A549 (cell line): Measurements from ENCODE around the gene CNKSR2. TPM values are rescaled to one million over a fixed set of nuclear protein-coding genes. Genes with fewer than 3 reads are reported as not detected.

ENCODE experiments used
- ATAC-seq, 2 experiments: fragments of 200-7000 bp in 1 of 2; fragments of >200 bp in 1 of 2; cut with Nextera tagmentation in 1 of 2; cut with Tn5 transposase in 1 of 2; 3 replicates each; pipeline versions ENCODE4 v1.8.0 to v1.9.1; 2018 to 2020; ENCODE audit warnings: mild to moderate bottlenecking in 1 of 2, moderate library complexity in 1 of 2
- CTCF ChIA-PET: fragments of 300-600 bp; sonication (Branson Sonifier 250); formaldehyde crosslinking; extraction: SDS; loops from one replicate; lab custom pipeline; 2021; ENCODE audit warnings: antibody characterized with exemption, inconsistent platforms; lab: Yijun Ruan, JAX
- POLR2A ChIA-PET: fragments of 350-600 bp; formaldehyde crosslinking; extraction: SDS; loops from one replicate; lab custom pipeline; 2021; ENCODE audit warnings: antibody characterized with exemption, inconsistent platforms; lab: Yijun Ruan, JAX
- DNase-seq, 2 experiments: peaks; one replicate each; pipeline versions ENCODE4 v3.0.0 to v3.0.0-alpha.2; 2011 to 2016; ENCODE audit warnings: low read depth in 1 of 2, low spot score in 1 of 2
- FAIRE-seq: peaks from 2 replicates; lab custom pipeline; 2011; peaks lifted over from hg19 to GRCh38; lab: Jason Lieb, UNC
- H3K27ac ChIP-seq, 2 experiments: fragments of >200 bp; sonication (Bioruptor Twin); formaldehyde crosslinking; 3 replicates each; pipeline ENCODE4 v1.5.1; 2016 to 2017
- H3K4me1 ChIP-seq: fragments of >200 bp; sonication (Bioruptor Twin); formaldehyde crosslinking; 3 replicates; pipeline ENCODE4 v1.6.1; 2016
- H3K4me2 ChIP-seq: fragments of >200 bp; sonication (Bioruptor Twin); formaldehyde crosslinking; 3 replicates; pipeline ENCODE4 v1.6.1; 2016
- H3K4me3 ChIP-seq: fragments of >200 bp; sonication (Bioruptor Twin); formaldehyde crosslinking; 3 replicates; pipeline ENCODE4 v1.5.1; 2016
- H3K9me3 ChIP-seq: fragments of >200 bp; sonication (Bioruptor Twin); formaldehyde crosslinking; 3 replicates; pipeline ENCODE4 v1.6.1; 2016
- BCL3 ChIP-seq: fragments of >200 bp; sonication (Bioruptor Twin); formaldehyde crosslinking; IDR thresholded peaks from 3 replicates; pipeline ENCODE4 v1.6.1; 2016
- CBX2 ChIP-seq: fragments of 200-600 bp; sonication (generic); IDR thresholded peaks from 2 replicates; pipeline ENCODE4 v1.6.1; 2016; ENCODE audit warnings: low read depth, mild to moderate bottlenecking, borderline replicate concordance
- CBX8 ChIP-seq: fragments of 200-600 bp; sonication (generic); IDR thresholded peaks from 2 replicates; pipeline ENCODE4 v1.6.1; 2016
- CHD4 ChIP-seq: fragments of 200-600 bp; sonication (generic); IDR thresholded peaks from 2 replicates; pipeline ENCODE4 v1.6.1; 2016; ENCODE audit warnings: antibody characterized with exemption, mild to moderate bottlenecking, borderline replicate concordance
- E2F6 ChIP-seq: IDR thresholded peaks from 2 replicates; pipeline ENCODE4 v1.6.1; 2012; ENCODE audit warnings: low read depth, borderline replicate concordance
- EHMT2 ChIP-seq: fragments of 200-600 bp; sonication (generic); IDR thresholded peaks from 2 replicates; pipeline ENCODE4 v1.6.1; 2016; ENCODE audit warnings: antibody characterized with exemption, low read depth, mild to moderate bottlenecking, moderate library complexity
- EP300 ChIP-seq, 2 experiments: fragments of >200 bp; sonication (Bioruptor Twin); formaldehyde crosslinking; IDR thresholded peaks; 2 replicates in 1 of 2; 3 replicates in 1 of 2; pipeline ENCODE4 v1.6.1; 2016 to 2017
- ESRRA ChIP-seq: fragments of 150-350 bp; IDR thresholded peaks from 2 replicates; pipeline ENCODE4 v1.6.1; 2014; ENCODE audit warnings: mild to moderate bottlenecking, low read length, borderline replicate concordance
- FOSB ChIP-seq: fragments of 250-450 bp; sonication (Bioruptor Pico); IDR thresholded peaks from 2 replicates; pipeline ENCODE4 v1.5.0; 2020; ENCODE audit warnings: mild to moderate bottlenecking, moderate library complexity
- GATA3 ChIP-seq: IDR thresholded peaks from 2 replicates; pipeline ENCODE4 v1.6.1; 2012; ENCODE audit warnings: borderline replicate concordance
- HDAC2 ChIP-seq: fragments of 200-600 bp; sonication (generic); IDR thresholded peaks from 2 replicates; pipeline ENCODE4 v1.6.1; 2016
- HOXA7 ChIP-seq: fragments of 250-450 bp; sonication (Bioruptor Pico); IDR thresholded peaks from 2 replicates; pipeline ENCODE4 v1.5.0; 2020; ENCODE audit warnings: mild to moderate bottlenecking, moderate library complexity
- HOXB5 ChIP-seq: fragments of 250-450 bp; sonication (Bioruptor Pico); IDR thresholded peaks from 2 replicates; pipeline ENCODE4 v1.5.0; 2020; ENCODE audit warnings: mild to moderate bottlenecking, moderate library complexity
- KDM1A ChIP-seq: fragments of 200-600 bp; sonication (generic); IDR thresholded peaks from 2 replicates; pipeline ENCODE4 v1.6.1; 2016; ENCODE audit warnings: low read depth, mild to moderate bottlenecking
- MAFK ChIP-seq: fragments of 450-650 bp; IDR thresholded peaks from 2 replicates; pipeline ENCODE4 v1.6.1; 2014; ENCODE audit not compliant: partially characterized antibody
- PHF8 ChIP-seq: fragments of 200-600 bp; sonication (generic); IDR thresholded peaks from 2 replicates; pipeline ENCODE4 v1.6.1; 2016; ENCODE audit warnings: low read depth, mild to moderate bottlenecking, antibody characterized with exemption, moderate library complexity, borderline replicate concordance
- POLR2AphosphoS2 ChIP-seq: conservative IDR thresholded peaks from 2 replicates; pipeline ENCODE4 v1.6.1; 2012; ENCODE audit warnings: low read length, improper control_type of control experiment, inconsistent platforms
- RCOR1 ChIP-seq: fragments of 150-350 bp; IDR thresholded peaks from 2 replicates; pipeline ENCODE4 v1.6.1; 2014; ENCODE audit warnings: antibody characterized with exemption, low read length, low read depth
- RNF2 ChIP-seq: fragments of 200-600 bp; sonication (generic); IDR thresholded peaks from 2 replicates; pipeline ENCODE4 v1.6.1; 2016; ENCODE audit warnings: low read depth, mild to moderate bottlenecking, antibody characterized with exemption, moderate library complexity, borderline replicate concordance
- SMC3 ChIP-seq: fragments of >200 bp; sonication (Bioruptor Twin); formaldehyde crosslinking; IDR thresholded peaks from 3 replicates; pipeline ENCODE4 v1.6.1; 2018; ENCODE audit warnings: inconsistent platforms
- USF2 ChIP-seq: fragments of 450-650 bp; IDR thresholded peaks from 2 replicates; pipeline ENCODE4 v1.6.1; 2014; ENCODE audit warnings: antibody characterized with exemption
- ZC3H11A ChIP-seq: fragments of 450-650 bp; IDR thresholded peaks from 2 replicates; pipeline ENCODE4 v1.6.1; 2014; ENCODE audit warnings: antibody characterized with exemption, mild to moderate bottlenecking
- ZNF302 ChIP-seq: fragments of 250-450 bp; sonication (Bioruptor Pico); IDR thresholded peaks from 2 replicates; pipeline ENCODE4 v1.9.0; 2021; ENCODE audit warnings: inconsistent platforms, mild to moderate bottlenecking, moderate library complexity
- WGBS: methylation state at CpG from one replicate; pipeline ENCODE4 v1.1.6; 2017; ENCODE audit errors: missing lambda C conversion rate; 5-methylcytosine and 5-hydroxymethylcytosine counted together
- polyA plus RNA-seq, 4 experiments: library from polyadenylated mRNA; depleted of rRNA in 3 of 4; stranded (reverse); fragments of >200 nt; fragmentation: RNase III in 1 of 4; extraction: RNeasy Plus Mini Kit Qiagen cat#74134 plus additional on column Dnase treatment in 1 of 4; gene quantifications; 2 replicates in 3 of 4; 3 replicates in 1 of 4; pipeline ENCODE4 v1.2.3, GENCODE V29; 2011 to 2017
- TF ChIP-seq, protein P1 (sequence below): IDR thresholded peaks from 2 replicates; pipeline ENCODE4 v1.6.1; 2012
- TF ChIP-seq, protein P2 (sequence below): fragments of 250-450 bp; sonication (Bioruptor Pico); IDR thresholded peaks from 2 replicates; pipeline ENCODE4 v1.5.0; 2020; ENCODE audit warnings: low read depth, mild to moderate bottlenecking, moderate library complexity
- TF ChIP-seq, protein P3 (sequence below): fragments of >200 bp; sonication (Bioruptor Twin); formaldehyde crosslinking; IDR thresholded peaks from 2 replicates; pipeline ENCODE4 v1.6.1; 2016

CNKSR2 gene
- polyA plus RNA-seq, 2 of the 4 experiments (the other 2 are of a cell fraction) = 5.8 to 11.4 TPM

GRCh38 chrX:21383546-21383945 lies 9.3 kb downstream of the CNKSR2 start:
- DNase-seq (no peak), FAIRE-seq (peak; percentile 87), ATAC-seq (no peak)
- ChIA-PET CTCF (interaction anchor here (1.0 to 2.0 kb wide), 2 partner anchors 83 to 854 kb away, joined by 3 to 9 read pairs; no protein-coding TSS in a partner anchor), POLR2A (no interaction called here)
- WGBS = 29% methylated on average over 2 of the region's 2 CpGs
- H3K4me1 ChIP-seq = peaks cover 8% of the 10 kb centered on the region
- H3K27ac ChIP-seq = no peak overlapping the region
- no peak overlapping the region for H3K4me2 ChIP-seq
- no peaks in the 10 kb centered on the region for H3K9me3 ChIP-seq
- no peak overlapping the region for H3K4me3 ChIP-seq
- no peak for TF ChIP-seq PHF8
- no peak for TF ChIP-seq ZNF302 (CRISPR knock-in tag)
- no peak for TF ChIP-seq FOSB
- no peak for TF ChIP-seq E2F6

- H3K27ac ChIP-seq = no peak overlapping the region
- H3K4me3 ChIP-seq = no peak overlapping the region
- 90% methylated on average over 1 of the region's 1 CpG for WGBS
- no peak for ATAC-seq
- ChIA-PET CTCF (interaction anchor here (2.0 kb wide), 1 partner anchor 855 kb away, joined by 9 read pairs; no protein-coding TSS in a partner anchor), POLR2A (no interaction called here)
- no peaks in the 10 kb centered on the region for H3K9me3 ChIP-seq
- peaks cover 2% of the 10 kb centered on the region for H3K4me1 ChIP-seq
- FAIRE-seq = peak; percentile 94
- TF ChIP-seq RNF2 (no peak), RCOR1 (no peak), BCL3 (no peak)
- TF ChIP-seq, protein P1, sequence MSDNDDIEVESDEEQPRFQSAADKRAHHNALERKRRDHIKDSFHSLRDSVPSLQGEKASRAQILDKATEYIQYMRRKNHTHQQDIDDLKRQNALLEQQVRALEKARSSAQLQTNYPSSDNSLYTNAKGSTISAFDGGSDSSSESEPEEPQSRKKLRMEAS = no peak
- no peak for DNase-seq
- no peak overlapping the region for H3K4me2 ChIP-seq
Measured at GRCh38 chrX:21384178-21384577, 10.0 kb downstream of the CNKSR2 start.

GRCh38 chrX:21394792-21395191 lies 20.6 kb downstream of the CNKSR2 start:
- TF ChIP-seq PHF8 (no peak), KDM1A (no peak), POLR2AphosphoS2 (no peak), GATA3 (no peak), EHMT2 (no peak), ZC3H11A (no peak), CBX2 (no peak), SMC3 (no peak), FOSB (no peak), USF2 (no peak), CBX8 (no peak)
- no peak for ATAC-seq
- no peak for DNase-seq
- Histone ChIP-seq H3K4me1 (peaks cover 6% of the 10 kb centered on the region; the same call in 1 of the 3 replicates), H3K4me2 (no peak overlapping the region), H3K27ac (no peak overlapping the region), H3K4me3 (no peak overlapping the region), H3K9me3 (0 out of 3 replicates have a peak, but pooled peaks cover 3% of the 10 kb centered on the region)
- ChIA-PET POLR2A (no interaction called here), CTCF (no interaction called here)
- 45% methylated on average over 1 of the region's 1 CpG for WGBS
- no peak for FAIRE-seq

GRCh38 chrX:21398426-21398825 lies 24.2 kb downstream of the CNKSR2 start:
- DNase-seq = no peak
- CTCF ChIA-PET = no interaction called here
- no peak for TF ChIP-seq CBX8
- TF ChIP-seq EP300 (IDR thresholded peaks at IDR 0.05) = no peak
- TF ChIP-seq HOXA7 = no peak
- TF ChIP-seq EHMT2 = no peak
- TF ChIP-seq ESRRA = no peak
- no peak for TF ChIP-seq HOXB5 (CRISPR knock-in tag)
- TF ChIP-seq PHF8 = no peak
- no peak for TF ChIP-seq CHD4
- no peak for TF ChIP-seq HDAC2
- no peak for TF ChIP-seq MAFK
- TF ChIP-seq, protein P2, sequence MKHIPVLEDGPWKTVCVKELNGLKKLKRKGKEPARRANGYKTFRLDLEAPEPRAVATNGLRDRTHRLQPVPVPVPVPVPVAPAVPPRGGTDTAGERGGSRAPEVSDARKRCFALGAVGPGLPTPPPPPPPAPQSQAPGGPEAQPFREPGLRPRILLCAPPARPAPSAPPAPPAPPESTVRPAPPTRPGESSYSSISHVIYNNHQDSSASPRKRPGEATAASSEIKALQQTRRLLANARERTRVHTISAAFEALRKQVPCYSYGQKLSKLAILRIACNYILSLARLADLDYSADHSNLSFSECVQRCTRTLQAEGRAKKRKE = no peak
- TF ChIP-seq, protein P3, sequence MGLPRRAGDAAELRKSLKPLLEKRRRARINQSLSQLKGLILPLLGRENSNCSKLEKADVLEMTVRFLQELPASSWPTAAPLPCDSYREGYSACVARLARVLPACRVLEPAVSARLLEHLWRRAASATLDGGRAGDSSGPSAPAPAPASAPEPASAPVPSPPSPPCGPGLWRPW = no peak

More at GRCh38 chrX:21398426-21398825, 24.2 kb downstream of the CNKSR2 start:
- no peak overlapping the region for H3K4me3 ChIP-seq
- no peak overlapping the region for H3K4me2 ChIP-seq
- FAIRE-seq (peak; percentile 95), ATAC-seq (no peak)
- H3K4me1 ChIP-seq = peaks cover 6% of the 10 kb centered on the region; the same call in 1 of the 3 replicates
- H3K9me3 ChIP-seq = no peaks in the 10 kb centered on the region
- POLR2A ChIA-PET = no interaction called here
- no peak overlapping the region for H3K27ac ChIP-seq
- WGBS = 81% methylated on average over 3 of the region's 3 CpGs
